B cell (primary cell): ENCODE measurements around the gene PRPSAP1. TPM values are rescaled to one million over a fixed set of nuclear protein-coding genes. Genes with fewer than 3 reads are reported as not detected.
"Not testable (repeated sequence)": the region's sequence is repeated elsewhere in the genome, so short reads cannot be mapped to it uniquely, and the experiment has no call there.

Experiments
- ATAC-seq: fragments of 200-7000 bp; cut with Tn5 transposase; one replicate; pipeline ENCODE4 v1.10.0; 2021; ENCODE audit warnings: low read depth, mild to moderate bottlenecking, moderate number of reproducible peaks, moderate library complexity
- CTCF ChIA-PET: fragments of 350-600 bp; sonication (Branson Sonifier 250); formaldehyde crosslinking; loops from one replicate; lab custom pipeline; 2021; ENCODE audit warnings: antibody characterized with exemption, inconsistent platforms; lab: Charles Lee
- POLR2A ChIA-PET: fragments of 350-600 bp; sonication (Branson Sonifier 250); formaldehyde crosslinking; loops from one replicate; lab custom pipeline; 2021; ENCODE audit warnings: antibody characterized with exemption; lab: Charles Lee
- DNase-seq: peaks from one replicate; pipeline ENCODE4 v3.0.0; 2013
- H2AFZ ChIP-seq: 2 replicates; pipeline ENCODE4 v1.6.1; 2012; ENCODE audit warnings: mild to moderate bottlenecking, low read depth, low read length; ENCODE audit not compliant: insufficient read depth, poor library complexity, severe bottlenecking
- H3K27ac ChIP-seq, 2 donors: 1 replicate in 1 of 2; 2 replicates in 1 of 2; pipeline ENCODE4 v1.5.1; 2012 to 2013; ENCODE audit warnings: low read length in 2 of 2, mild to moderate bottlenecking in 2 of 2, moderate library complexity in 1 of 2
- H3K27me3 ChIP-seq, 4 experiments: fragments of 200-600 bp in 1 of 4; sonication (generic) in 1 of 4; replicated peaks in 1 of 4; 1 replicate in 2 of 4; 2 replicates in 2 of 4; pipeline versions ENCODE4 v1.6.1 to v1.7.0; 2013 to 2016; ENCODE audit warnings: low read length in 3 of 4, mild to moderate bottlenecking in 2 of 4, mixed read lengths in 1 of 4, moderate library complexity in 1 of 4; ENCODE audit not compliant: insufficient read depth in 4 of 4, control insufficient read depth in 3 of 4; ENCODE audit errors: control extremely low read depth in 1 of 4
- H3K36me3 ChIP-seq, 2 experiments: replicated peaks in 1 of 2; 1 replicate in 1 of 2; 2 replicates in 1 of 2; pipeline versions ENCODE4 v1.6.1 to v1.7.1; 2013; ENCODE audit warnings: low read length in 1 of 2; ENCODE audit not compliant: insufficient read depth in 2 of 2, control insufficient read depth in 1 of 2; ENCODE audit errors: control extremely low read depth in 1 of 2, extremely low read depth in 1 of 2
- H3K4me1 ChIP-seq, 2 donors: fragments of 200-600 bp in 1 of 2; sonication (generic) in 1 of 2; 1 replicate in 1 of 2; 2 replicates in 1 of 2; pipeline versions ENCODE4 v1.5.1 to v1.6.1; 2013 to 2017; ENCODE audit warnings: low read length in 2 of 2; ENCODE audit not compliant: control insufficient read depth in 2 of 2, insufficient read depth in 2 of 2
- H3K4me2 ChIP-seq: replicated peaks from 2 replicates; pipeline ENCODE3; 2012; ENCODE audit warnings: mild to moderate bottlenecking, low read depth, low read length; ENCODE audit not compliant: poor library complexity, severe bottlenecking
- H3K4me3 ChIP-seq, 5 experiments: fragments of 200-600 bp in 1 of 5; sonication (generic) in 1 of 5; 1 replicate in 3 of 5; 2 replicates in 2 of 5; pipeline versions ENCODE4 v1.5.1 to v1.7.0; 2011 to 2016; ENCODE audit warnings: low read length in 4 of 5, mild to moderate bottlenecking in 4 of 5, low read depth in 2 of 5, control low read depth in 1 of 5, moderate library complexity in 1 of 5; ENCODE audit not compliant: insufficient read depth in 1 of 5; ENCODE audit errors: control extremely low read depth in 1 of 5, extremely low read depth in 1 of 5
- H3K79me2 ChIP-seq: fragments of 200-600 bp; sonication (generic); one replicate; pipeline ENCODE4 v1.6.0; 2016; ENCODE audit warnings: low read length; ENCODE audit not compliant: control insufficient read depth, insufficient read depth
- H3K9ac ChIP-seq: fragments of 200-600 bp; sonication (generic); 2 replicates; pipeline ENCODE4 v1.6.1; 2017; ENCODE audit warnings: mild to moderate bottlenecking, low read length, moderate library complexity
- H3K9me3 ChIP-seq, 3 donors: one replicate each; pipeline versions ENCODE4 v1.6.1 to v1.7.1; 2013; ENCODE audit warnings: low read length in 2 of 3; ENCODE audit not compliant: control insufficient read depth in 2 of 3, insufficient read depth in 1 of 3; ENCODE audit errors: control extremely low read depth in 1 of 3
- H4K20me1 ChIP-seq: 2 replicates; pipeline ENCODE4 v1.6.0; 2012; ENCODE audit warnings: mild to moderate bottlenecking, low read length; ENCODE audit not compliant: insufficient read depth, control insufficient read depth, poor library complexity, severe bottlenecking
- H3K27ac Mint-ChIP-seq: one replicate; pipeline ENCODE4 v1.8.0; 2021; ENCODE audit warnings: mixed read lengths
- H3K27me3 Mint-ChIP-seq: one replicate; pipeline ENCODE4 v1.8.0; 2021; ENCODE audit warnings: mixed read lengths
- H3K4me1 Mint-ChIP-seq: one replicate; pipeline ENCODE4 v1.8.0; 2021; ENCODE audit warnings: mixed read lengths
- H3K4me3 Mint-ChIP-seq: one replicate; pipeline ENCODE4 v1.8.0; 2021; ENCODE audit warnings: mixed read lengths
- H3K9me3 Mint-ChIP-seq: one replicate; pipeline ENCODE4 v1.8.0; 2022; ENCODE audit warnings: mixed read lengths; ENCODE audit not compliant: insufficient read depth
- CTCF ChIP-seq: fragments of 200-600 bp; IDR thresholded peaks from one replicate; pipeline ENCODE4 v1.8.0; 2022; ENCODE audit warnings: antibody characterized with exemption, mild to moderate bottlenecking
- EZH2 ChIP-seq: IDR thresholded peaks from 2 replicates; pipeline ENCODE4 v1.6.1; 2012; ENCODE audit warnings: borderline replicate concordance, low read depth, mild to moderate bottlenecking, moderate library complexity, low read length; ENCODE audit not compliant: insufficient read depth, poor library complexity, severe bottlenecking
- WGBS: methylation state at CpG from one replicate; pipeline ENCODE4 v1.1.5; 2013; ENCODE audit warnings: missing lambda C conversion rate; ENCODE audit not compliant: insufficient coverage; 5-methylcytosine and 5-hydroxymethylcytosine counted together
- intact Hi-C: fragments of 100-400 bp; cut with micrococcal nuclease; formaldehyde crosslinking; loops from one replicate; pipeline ENCODE4 v1.10.0; 2022
- polyA plus RNA-seq: library from polyadenylated mRNA; depleted of rRNA; stranded (reverse); fragments of >200 nt; gene quantifications from 2 replicates; pipeline ENCODE4 v1.2.3, GENCODE V29; 2012
- total RNA-seq, 2 donors: library from RNA; stranded (reverse); fragments of 120-200 nt in 1 of 2; gene quantifications; 1 replicate in 1 of 2; 2 replicates in 1 of 2; pipeline versions ENCODE4 v1.2.3 to v1.2.4, GENCODE V29; 2013 to 2022

PRPSAP1 gene
- total and polyA plus RNA-seq, 2 donors (not counting 1 experiment from before 2014, with no cell fraction given) = 45.5 to 61.4 TPM

GRCh38 chr17:76363107-76363842 is 9.6 kb upstream of the PRPSAP1 start:
- Histone ChIP-seq H3K4me2 (no peak overlapping the region), H3K27ac (no peak overlapping the region), H2AFZ (no peak overlapping the region), H3K79me2 (no peaks in the 10 kb centered on the region), H3K36me3 (no peaks in the 10 kb centered on the region), H3K27me3 (peaks cover 0 to 3% (median 0%) of the 10 kb centered on the region in 4 experiments), H3K9me3 (no peaks in the 10 kb centered on the region), H3K4me3 (no peak overlapping the region), H3K9ac (no peak overlapping the region), H4K20me1 (no peaks in the 10 kb centered on the region), H3K4me1 (no peaks in the 10 kb centered on the region)
- Mint-ChIP-seq H3K27me3 (no peaks in the 10 kb centered on the region), H3K4me1 (no peaks in the 10 kb centered on the region), H3K27ac (no peak overlapping the region), H3K9me3 (no peaks in the 10 kb centered on the region), H3K4me3 (no peak overlapping the region)
- no peak for DNase-seq
- POLR2A ChIA-PET = interaction anchor here (0.6 kb wide), 2 partner anchors 18 to 76 kb away, joined by 3 to 4 read pairs; no protein-coding TSS in a partner anchor
- CTCF ChIA-PET = interaction anchor here (1.1 to 1.8 kb wide), 3 partner anchors 13 to 95 kb away, joined by 3 to 6 read pairs (median 4); no protein-coding TSS in a partner anchor
- ATAC-seq = no peak
- intact Hi-C loops = no loop called here
- WGBS = 93% methylated on average over 4 of the region's 11 CpGs
- TF ChIP-seq EZH2 = no peak
- TF ChIP-seq CTCF = no peak

GRCh38 chr17:76360461-76360860 is 6.7 kb upstream of the PRPSAP1 start:
- intact Hi-C loops = no loop called here
- H4K20me1 ChIP-seq = no peaks in the 10 kb centered on the region
- no peaks in the 10 kb centered on the region for H3K9me3 ChIP-seq
- Mint-ChIP-seq H3K4me1 (peaks cover 6% of the 10 kb centered on the region), H3K27me3 (no peaks in the 10 kb centered on the region), H3K27ac (no peak overlapping the region), H3K9me3 (no peaks in the 10 kb centered on the region), H3K4me3 (no peak overlapping the region)
- WGBS = no CpG with 5 or more reads among the region's 2 CpGs
- no peak overlapping the region for H3K27ac ChIP-seq
- no peak for ATAC-seq
- H3K27me3 ChIP-seq = peaks cover 0 to 3% (median 0%) of the 10 kb centered on the region in 4 experiments
- H3K4me1 ChIP-seq = no peaks in the 10 kb centered on the region
- POLR2A ChIA-PET = no interaction called here
- CTCF ChIA-PET = no interaction called here
- H3K9ac ChIP-seq = no peak overlapping the region
- DNase-seq = no peak
- H3K79me2 ChIP-seq = no peaks in the 10 kb centered on the region
- H3K4me2 ChIP-seq = no peak overlapping the region
- H3K36me3 ChIP-seq = no peaks in the 10 kb centered on the region
- no peak overlapping the region for H2AFZ ChIP-seq
- H3K4me3 ChIP-seq = no peak overlapping the region
- no peak for TF ChIP-seq EZH2
- no peak for TF ChIP-seq CTCF

DNA sequence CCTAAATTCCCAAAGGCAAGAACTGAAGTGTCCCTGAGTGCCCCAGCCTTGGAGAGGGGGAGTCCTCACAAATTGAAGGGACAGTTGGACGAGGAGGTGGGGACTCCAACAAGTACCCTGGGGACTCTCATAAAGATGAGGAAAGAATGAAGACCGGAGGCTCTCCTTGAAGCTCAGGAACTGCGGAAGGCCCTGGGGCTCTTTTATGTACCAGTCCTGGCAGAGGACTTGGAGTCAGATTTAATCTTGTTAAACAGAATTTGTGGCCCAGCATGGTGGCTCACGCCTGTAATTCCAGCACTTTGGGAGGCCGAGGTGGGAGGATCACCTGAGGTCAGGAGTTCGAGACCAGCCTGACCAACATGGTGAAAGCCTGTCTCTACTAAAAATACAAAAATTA is 6.1 kb upstream of the PRPSAP1 start:
- intact Hi-C loops, H3K36me3 ChIP-seq, H3K4me3 ChIP-seq, H3K9me3 Mint-ChIP-seq, H2AFZ ChIP-seq, H3K9ac ChIP-seq, H3K4me1 ChIP-seq, H3K27me3 Mint-ChIP-seq, H3K27ac ChIP-seq, H3K4me1 Mint-ChIP-seq, H3K27me3 ChIP-seq, H4K20me1 ChIP-seq, H3K79me2 ChIP-seq, H3K9me3 ChIP-seq, ATAC-seq, DNase-seq, CTCF ChIA-PET, POLR2A ChIA-PET, H3K4me2 ChIP-seq, H3K4me3 Mint-ChIP-seq, H3K27ac Mint-ChIP-seq: not testable (repeated sequence)
- 94% methylated on average over 5 of the region's 6 CpGs for WGBS
